Measurements from ENCODE around the gene ROBO2.

- no peak for TF ChIP-seq CTCF (IDR thresholded peaks at IDR 0.05)
- TF ChIP-seq POLR2A (IDR thresholded peaks at IDR 0.05) = no peak
Observed at GRCh38 chr3:77365152-77365551, 325.3 kb downstream of the ROBO2 start.

Measured in lower leg skin (tissue), 3 donors.